Heart left ventricle (tissue), 13 donors: ENCODE measurements around the gene BUB1B.

ENCODE experiments used
- CTCF ChIP-seq, 12 donors: fragments of 200-600 bp; sonication (generic) in 4 of 12; IDR thresholded peaks; one replicate each; pipeline versions ENCODE4 v1.5.0 to v1.8.0; 2018 to 2022; ENCODE audit warnings: antibody characterized with exemption in 12 of 12, mild to moderate bottlenecking in 5 of 12
- POLR2A ChIP-seq, 2 donors: fragments of 450-650 bp; IDR thresholded peaks; one replicate each; pipeline ENCODE4 v1.6.1; 2017; ENCODE audit warnings: antibody characterized with exemption in 2 of 2, mild to moderate bottlenecking in 2 of 2, moderate library complexity in 2 of 2
- donor health status: ischemic (EF 13 %, LVEDD 7.1; RV severe dilation, severe dysfunction).
- donor health status: DM: no; HTN: yes; CAD: no.
- donor health status: DM: no; HTN: no; CAD: no.
- donor health status: ischemic (EF 25% LVEDD 6.9; RV normal size, moderate dysfunction).
- donor health status: ischemic (EF 25% LVEDD 5.7; RV mildly dilated, moderate dysfunction).
- donor health status: ischemic (EF 35%, LVEDD 5.7; RV mildly dilated, moderate dysfunction).
- donor health status: nonischemic (EF 11% LVEDD 7.7; RV severe dilation, severe dysfunction).
- donor health status: DM: yes; HTN: yes; CAD: no.
- donor health status: PGD.
- donor health status: ischemic (EF 29% LVEDD 5.4; RV normal size, mild dysfunction).
- donor health status: nonischemic (EF 23%, LVEDD 6.1; RV moderate dilation, normal function).

- TF ChIP-seq CTCF (IDR thresholded peaks at IDR 0.05) (no peak), POLR2A (IDR thresholded peaks at IDR 0.05) (no peak)
Observed at GRCh38 chr15:40244961-40245523, 84.2 kb downstream of the BUB1B start.
